PC-9 (cell line): ENCODE data around the gene CFAP141. TPM values are rescaled to one million over a fixed set of nuclear protein-coding genes. Genes with fewer than 3 reads are reported as not detected.

ENCODE experiments used
- Bru-seq: library from RNA; stranded (reverse); fragments of 400-500 nt; gene quantifications from one replicate; lab custom pipeline; 2021; lab: Mats Ljungman, UMichigan
- BruChase-seq, 2 experiments: library from RNA; stranded (reverse); fragments of 400-500 nt; gene quantifications; one replicate each; lab custom pipeline; 2021; lab: Mats Ljungman, UMichigan
- BruUV-seq: library from RNA; stranded (reverse); fragments of 400-500 nt; replicated peaks from 2 replicates; lab custom pipeline; 2021; lab: Mats Ljungman, UMichigan
- CTCF ChIA-PET: fragments of 300-600 bp; sonication (Branson Sonifier 250); formaldehyde crosslinking; loops from one replicate; lab custom pipeline; 2022; ENCODE audit warnings: antibody characterized with exemption; lab: Charles Lee
- POLR2A ChIA-PET: fragments of 300-600 bp; sonication (Branson Sonifier 250); formaldehyde crosslinking; loops from one replicate; lab custom pipeline; 2022; ENCODE audit warnings: antibody characterized with exemption; ENCODE audit not compliant: unreplicated experiment; lab: Charles Lee
- DNase-seq, 2 experiments: peaks; one replicate each; pipeline versions ENCODE4 v3.0.0 to v3.0.0-alpha.2; 2015 to 2022; ENCODE audit warnings: mixed read lengths in 1 of 2
- H2AFZ ChIP-seq: fragments of 200-600 bp; sonication (generic); 2 replicates; pipeline ENCODE4 v1.8.1; 2017; ENCODE audit warnings: antibody characterized with exemption
- H3F3A ChIP-seq: fragments of 200-600 bp; sonication (generic); 2 replicates; pipeline ENCODE4 v1.8.1; 2017; ENCODE audit warnings: antibody characterized with exemption, mild to moderate bottlenecking, low read depth; ENCODE audit not compliant: insufficient read depth
- H3K27ac ChIP-seq: fragments of 200-600 bp; sonication (generic); 2 replicates; pipeline ENCODE4 v1.6.1; 2016; ENCODE audit warnings: mixed run types
- H3K27me3 ChIP-seq: fragments of 200-600 bp; sonication (generic); 2 replicates; pipeline ENCODE4 v1.6.1; 2016; ENCODE audit warnings: low read depth, mixed run types; ENCODE audit not compliant: insufficient read depth
- H3K36me3 ChIP-seq: fragments of 200-600 bp; sonication (generic); 2 replicates; pipeline ENCODE4 v1.6.1; 2016; ENCODE audit warnings: low read depth, mixed run types
- H3K4me1 ChIP-seq: fragments of 200-600 bp; sonication (generic); replicated peaks from 2 replicates; pipeline ENCODE4 v1.6.1; 2016; ENCODE audit warnings: mixed run types; ENCODE audit not compliant: insufficient read depth
- H3K4me2 ChIP-seq: fragments of 200-600 bp; sonication (generic); 2 replicates; pipeline ENCODE4 v1.6.1; 2017; ENCODE audit warnings: mixed run types
- H3K4me3 ChIP-seq: fragments of 200-600 bp; sonication (generic); 2 replicates; pipeline ENCODE4 v1.6.1; 2016; ENCODE audit warnings: mixed run types
- H3K79me2 ChIP-seq: fragments of 200-600 bp; sonication (generic); 2 replicates; pipeline ENCODE4 v1.6.1; 2017; ENCODE audit warnings: low read depth, mixed run types
- H3K9me2 ChIP-seq: fragments of 200-600 bp; sonication (generic); 2 replicates; pipeline ENCODE4 v1.8.1; 2017; ENCODE audit warnings: mild to moderate bottlenecking; ENCODE audit not compliant: insufficient read depth
- H3K9me3 ChIP-seq: fragments of 200-600 bp; sonication (generic); 2 replicates; pipeline ENCODE4 v1.8.1; 2016; ENCODE audit warnings: low read depth; ENCODE audit not compliant: insufficient read depth
- H4K20me1 ChIP-seq: fragments of 200-600 bp; sonication (generic); 2 replicates; pipeline ENCODE4 v1.8.1; 2017; ENCODE audit not compliant: insufficient read depth
- EZH2 ChIP-seq: fragments of 200-600 bp; sonication (generic); IDR thresholded peaks from 2 replicates; pipeline ENCODE4 v1.8.0; 2017; ENCODE audit warnings: antibody characterized with exemption, low read depth
- intact Hi-C: fragments of 100-400 bp; cut with micrococcal nuclease; formaldehyde crosslinking; loops from one replicate; pipeline ENCODE4 v1.10.0; 2022; ENCODE audit not compliant: unreplicated experiment
- long read RNA-seq: library from polyadenylated mRNA; stranded (forward); transcript quantifications from one replicate; pipeline ENCODE4 v2.0.0, GENCODE V29; 2022
- total RNA-seq: library from RNA; stranded (reverse); gene quantifications from 2 replicates; pipeline ENCODE4 v1.2.3, GENCODE V29; 2021
- TF ChIP-seq, protein P1 (sequence below): fragments of 200-600 bp; sonication (generic); conservative IDR thresholded peaks from 2 replicates; pipeline ENCODE4 v1.6.1; 2017; ENCODE audit warnings: mixed run types, antibody characterized with exemption, mild to moderate bottlenecking, moderate library complexity

Gene CFAP141
- total RNA-seq (not detected in 2 replicates), Bru-seq, nascent RNA (percentile 41 among the genes with signal in this experiment), BruChase-seq, experiment 1, labeled RNA remaining after a 2-hour chase (percentile 28 among the genes with signal in this experiment), BruChase-seq, experiment 2, labeled RNA remaining after a 6-hour chase (percentile 32 among the genes with signal in this experiment)
- long read RNA-seq = 0 reads

DNA sequence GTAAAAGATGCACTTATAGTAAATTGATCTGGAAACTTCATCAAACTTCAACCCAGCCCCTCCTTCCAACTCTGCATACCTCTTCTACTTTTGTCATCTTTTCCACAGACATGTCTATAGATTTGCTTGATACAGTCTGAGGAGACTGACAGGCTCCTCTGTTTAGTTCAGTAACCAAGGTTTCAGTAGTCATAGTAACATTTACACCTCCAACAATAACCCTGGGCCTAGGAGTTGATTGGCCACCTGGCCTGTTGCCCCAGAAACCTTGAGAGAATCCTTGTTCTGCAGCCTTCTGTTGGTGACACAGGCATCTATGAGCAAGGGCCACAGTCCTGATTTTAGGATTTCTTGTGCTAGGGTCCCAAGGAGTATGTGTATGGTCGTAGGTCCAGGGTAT, at the start of gene CFAP141:
CFAP141 (minus strand) TSS at position 138 of the 400 bp plus-strand sequence; CDS start at position 112, 26 bp downstream.
- peaks cover 35% of the 10 kb centered on the region; the same call in 1 of the 2 replicates for H3F3A ChIP-seq
- peak in 1 of 2 experiments; percentile 57 for DNase-seq
- no peak within 1 kb of the TSS for H3K4me3 ChIP-seq
- H3K4me2 ChIP-seq = no peak within 1 kb of the TSS
- H3K9me3 ChIP-seq = no peaks in the 10 kb centered on the region
- H4K20me1 ChIP-seq = peaks cover 3% of the 10 kb centered on the region
- H3K4me1 ChIP-seq = no peaks in the 10 kb centered on the region
- TF ChIP-seq, protein P1, sequence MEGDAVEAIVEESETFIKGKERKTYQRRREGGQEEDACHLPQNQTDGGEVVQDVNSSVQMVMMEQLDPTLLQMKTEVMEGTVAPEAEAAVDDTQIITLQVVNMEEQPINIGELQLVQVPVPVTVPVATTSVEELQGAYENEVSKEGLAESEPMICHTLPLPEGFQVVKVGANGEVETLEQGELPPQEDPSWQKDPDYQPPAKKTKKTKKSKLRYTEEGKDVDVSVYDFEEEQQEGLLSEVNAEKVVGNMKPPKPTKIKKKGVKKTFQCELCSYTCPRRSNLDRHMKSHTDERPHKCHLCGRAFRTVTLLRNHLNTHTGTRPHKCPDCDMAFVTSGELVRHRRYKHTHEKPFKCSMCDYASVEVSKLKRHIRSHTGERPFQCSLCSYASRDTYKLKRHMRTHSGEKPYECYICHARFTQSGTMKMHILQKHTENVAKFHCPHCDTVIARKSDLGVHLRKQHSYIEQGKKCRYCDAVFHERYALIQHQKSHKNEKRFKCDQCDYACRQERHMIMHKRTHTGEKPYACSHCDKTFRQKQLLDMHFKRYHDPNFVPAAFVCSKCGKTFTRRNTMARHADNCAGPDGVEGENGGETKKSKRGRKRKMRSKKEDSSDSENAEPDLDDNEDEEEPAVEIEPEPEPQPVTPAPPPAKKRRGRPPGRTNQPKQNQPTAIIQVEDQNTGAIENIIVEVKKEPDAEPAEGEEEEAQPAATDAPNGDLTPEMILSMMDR = no peak
- no peak for TF ChIP-seq EZH2
- no peaks in the 10 kb centered on the region for H3K79me2 ChIP-seq
- no TSS peak for BruUV-seq
- intact Hi-C loops = no loop called here
- ChIA-PET POLR2A (no interaction called here), CTCF (no interaction called here)
- H3K9me2 ChIP-seq = no peaks in the 10 kb centered on the region
- H3K27ac ChIP-seq = no peak within 1 kb of the TSS
- H2AFZ ChIP-seq = no peak within 1 kb of the TSS
- H3K36me3 ChIP-seq = no peaks in the 10 kb centered on the region
- H3K27me3 ChIP-seq = no peaks in the 10 kb centered on the region

DNA sequence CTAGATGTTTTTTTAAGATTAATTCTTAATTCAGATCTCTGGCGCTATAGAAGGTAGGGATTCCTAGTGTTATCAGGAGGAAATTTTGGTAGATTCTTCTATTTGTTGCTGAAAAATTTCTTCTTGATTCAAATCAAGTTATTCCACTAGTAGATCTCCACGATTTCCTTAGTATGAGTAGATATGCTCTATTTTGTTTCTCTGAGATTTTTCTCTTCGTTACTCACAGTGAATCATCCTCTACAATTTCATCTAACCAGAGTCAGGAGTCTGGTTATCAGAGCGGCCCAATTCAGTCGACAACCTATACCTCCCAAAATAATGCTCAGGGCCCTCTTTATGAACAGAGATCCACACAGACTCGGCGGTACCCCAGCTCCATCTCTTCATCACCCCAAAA, 47.5 kb upstream of the CFAP141 start:
- peaks cover 69% of the 10 kb centered on the region for H3K36me3 ChIP-seq
- POLR2A ChIA-PET = interaction anchor here (0.7 kb wide), 1 partner anchor 38 kb away, joined by 6 read pairs; no protein-coding TSS in a partner anchor
- H3K27me3 ChIP-seq = no peaks in the 10 kb centered on the region
- no peak overlapping the region for H2AFZ ChIP-seq
- CTCF ChIA-PET = interaction anchor here (0.6 kb wide), 1 partner anchor 94 kb away, joined by 10 read pairs; no protein-coding TSS in a partner anchor
- TF ChIP-seq, protein P1 = no peak
- TF ChIP-seq EZH2 = no peak
- BruUV-seq = no TSS peak
- no peaks in the 10 kb centered on the region for H3K79me2 ChIP-seq
- no peak overlapping the region for H3K4me3 ChIP-seq
- DNase-seq = no peak
- H3K9me2 ChIP-seq = no peaks in the 10 kb centered on the region
- intact Hi-C loops = no loop called here
- no peaks in the 10 kb centered on the region for H3K4me1 ChIP-seq
- peaks cover 11% of the 10 kb centered on the region; the same call in 1 of the 2 replicates for H3F3A ChIP-seq
- no peak overlapping the region for H3K4me2 ChIP-seq
- no peaks in the 10 kb centered on the region for H3K9me3 ChIP-seq
- H4K20me1 ChIP-seq = peaks cover 25% of the 10 kb centered on the region
- no peak overlapping the region for H3K27ac ChIP-seq

DNA sequence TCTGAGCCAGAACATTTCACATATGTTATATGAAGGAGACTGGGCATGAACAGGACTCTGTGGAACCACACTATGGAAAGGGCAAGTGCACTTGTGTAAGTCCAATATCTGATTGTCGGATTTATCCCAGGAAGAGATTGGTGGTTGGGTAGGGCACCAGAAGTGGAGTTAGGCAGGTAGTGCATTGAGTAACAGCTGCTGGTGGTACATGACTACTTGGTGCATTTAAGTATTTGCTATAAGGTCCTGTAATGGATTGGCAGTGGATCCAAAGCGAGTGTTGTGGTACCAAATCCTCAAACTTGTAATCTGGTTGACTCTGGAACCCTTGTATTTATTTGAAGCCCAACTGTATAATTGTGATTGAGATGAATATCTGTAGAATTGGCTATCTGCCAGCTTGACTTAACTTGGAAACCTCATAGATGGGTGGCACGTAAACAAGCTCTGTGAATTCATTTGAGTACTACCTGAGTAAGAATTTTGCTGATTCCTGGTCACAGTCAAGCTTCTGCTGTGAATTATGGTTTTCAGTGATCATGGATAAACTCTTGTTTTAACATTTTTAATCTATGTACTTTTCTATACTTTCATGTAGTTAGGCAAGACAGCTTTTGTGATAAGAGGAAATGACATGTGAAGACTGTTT, 35.7 kb upstream of the CFAP141 start:
- DNase-seq = no peak
- no TSS peak for BruUV-seq
- intact Hi-C loops = no loop called here
- H3K4me3 ChIP-seq = no peak overlapping the region
- no peaks in the 10 kb centered on the region for H3K9me2 ChIP-seq
- peaks cover 91% of the 10 kb centered on the region for H3K36me3 ChIP-seq
- no peak overlapping the region for H2AFZ ChIP-seq
- POLR2A ChIA-PET = no interaction called here
- TF ChIP-seq, protein P1 = no peak
- no peak for TF ChIP-seq EZH2
- no peak overlapping the region for H3K4me2 ChIP-seq
- H3K4me1 ChIP-seq = no peaks in the 10 kb centered on the region
- H3F3A ChIP-seq = peaks cover 30% of the 10 kb centered on the region
- no peak overlapping the region for H3K27ac ChIP-seq
- H3K27me3 ChIP-seq = no peaks in the 10 kb centered on the region
- H4K20me1 ChIP-seq = peaks cover 61% of the 10 kb centered on the region
- CTCF ChIA-PET = no interaction called here
- H3K9me3 ChIP-seq = no peaks in the 10 kb centered on the region
- H3K79me2 ChIP-seq = peaks cover 34% of the 10 kb centered on the region
